Gastrocnemius medialis (tissue), 4 donors: ENCODE results near the gene VSTM2L.

Experiments used
- CTCF ChIP-seq, 5 experiments: fragments of 450-650 bp in 3 of 5; fragments of 200-600 bp in 2 of 5; sonication (generic) in 2 of 5; IDR thresholded peaks in 4 of 5; conservative IDR thresholded peaks in 1 of 5; 1 replicate in 4 of 5; 2 replicates in 1 of 5; pipeline ENCODE4 v1.5.1; 2016 to 2019; ENCODE audit warnings: antibody characterized with exemption in 5 of 5, mild to moderate bottlenecking in 3 of 5, moderate library complexity in 3 of 5
- POLR2A ChIP-seq, 2 donors: fragments of 450-650 bp; IDR thresholded peaks; one replicate each; pipeline ENCODE4 v1.6.1; 2017; ENCODE audit warnings: antibody characterized with exemption in 2 of 2, mild to moderate bottlenecking in 2 of 2, moderate library complexity in 2 of 2

- TF ChIP-seq CTCF (IDR thresholded peaks at IDR 0.05 in 4 of 5, conservative IDR thresholded peaks at IDR 0.05 in 1 of 5), result no peak
- TF ChIP-seq POLR2A (IDR thresholded peaks at IDR 0.05), result no peak
These were observed 29.0 kb upstream of the VSTM2L start for GRCh38 chr20:37873884-37874283.
